Medulla oblongata (tissue), 1 donor: ENCODE measurements around the gene SIM1.

Source experiments
- DNase-seq: peaks from one replicate; pipeline ENCODE4 v3.0.0-alpha.2; 2015; ENCODE audit errors: extremely low spot score

SIM1 gene

DNA sequence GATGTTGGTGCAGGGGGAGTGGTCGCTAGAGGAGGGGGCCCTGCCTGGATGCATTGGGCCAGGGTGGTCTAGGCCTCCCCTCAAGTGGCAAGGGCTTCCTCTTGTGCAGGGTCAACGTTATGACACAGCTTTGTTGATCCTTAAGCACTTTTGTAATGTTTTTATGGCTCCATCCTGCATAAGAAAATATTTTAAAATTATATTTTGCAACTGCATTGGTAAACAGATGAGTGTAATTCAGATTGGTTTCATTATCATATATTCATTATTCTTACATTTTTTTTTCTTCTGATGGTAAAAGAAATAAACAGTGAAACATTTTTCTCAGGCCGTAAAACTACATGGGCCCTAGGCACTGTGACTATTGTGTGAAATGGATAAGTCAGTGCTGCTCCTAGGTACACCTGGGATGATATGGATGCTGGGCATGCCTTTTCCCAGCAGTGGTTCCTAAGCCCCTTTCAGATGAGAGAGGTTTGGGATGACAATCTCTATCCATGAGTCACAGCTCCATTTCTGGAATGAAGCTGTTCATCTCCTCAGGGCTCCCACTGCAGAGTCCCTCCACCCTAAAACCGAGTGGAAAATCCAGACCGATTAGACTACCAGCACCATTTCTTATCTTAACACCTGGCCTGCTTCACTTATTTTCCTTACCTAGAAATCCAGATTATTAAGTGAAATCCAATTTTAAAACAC is 5.8 kb upstream of the SIM1 start:
- no peak for DNase-seq

DNA sequence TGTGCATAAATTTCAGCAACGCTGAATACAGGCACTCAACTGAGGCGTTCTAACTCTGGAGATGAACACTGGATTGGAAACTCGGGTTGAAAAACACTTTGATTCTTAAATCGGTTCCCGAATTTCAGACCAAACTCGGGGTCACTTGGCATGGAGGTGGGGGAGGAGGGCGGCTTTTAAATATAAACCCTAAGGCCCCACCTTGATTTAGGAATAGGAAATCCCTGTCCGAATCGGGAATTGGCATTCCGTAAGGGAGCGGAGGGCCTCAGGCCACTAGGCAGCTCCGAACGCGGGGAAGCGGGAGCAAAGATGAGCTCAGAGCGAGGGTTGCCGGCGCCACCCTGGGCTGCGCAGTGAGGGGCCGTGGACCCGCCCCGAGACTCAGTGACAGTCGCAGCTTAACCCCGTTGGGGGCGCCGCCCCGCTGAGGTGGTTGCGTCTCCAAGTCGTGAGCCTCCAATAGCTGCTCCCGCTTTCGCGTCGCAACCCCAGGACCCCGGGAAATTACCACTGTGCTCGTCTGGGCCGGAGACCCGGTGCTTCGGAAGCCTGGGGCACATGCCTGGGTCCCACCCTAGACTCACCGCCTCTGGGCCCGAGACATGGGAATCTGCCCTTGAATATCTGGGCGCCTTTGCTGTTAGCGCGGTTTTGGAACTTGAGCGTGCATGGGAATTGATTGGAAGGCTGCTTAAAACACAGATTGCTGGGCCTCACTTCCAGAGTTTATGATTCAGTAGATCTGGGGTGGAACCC is 4.6 kb upstream of the SIM1 start:
- DNase-seq = no peak

DNA sequence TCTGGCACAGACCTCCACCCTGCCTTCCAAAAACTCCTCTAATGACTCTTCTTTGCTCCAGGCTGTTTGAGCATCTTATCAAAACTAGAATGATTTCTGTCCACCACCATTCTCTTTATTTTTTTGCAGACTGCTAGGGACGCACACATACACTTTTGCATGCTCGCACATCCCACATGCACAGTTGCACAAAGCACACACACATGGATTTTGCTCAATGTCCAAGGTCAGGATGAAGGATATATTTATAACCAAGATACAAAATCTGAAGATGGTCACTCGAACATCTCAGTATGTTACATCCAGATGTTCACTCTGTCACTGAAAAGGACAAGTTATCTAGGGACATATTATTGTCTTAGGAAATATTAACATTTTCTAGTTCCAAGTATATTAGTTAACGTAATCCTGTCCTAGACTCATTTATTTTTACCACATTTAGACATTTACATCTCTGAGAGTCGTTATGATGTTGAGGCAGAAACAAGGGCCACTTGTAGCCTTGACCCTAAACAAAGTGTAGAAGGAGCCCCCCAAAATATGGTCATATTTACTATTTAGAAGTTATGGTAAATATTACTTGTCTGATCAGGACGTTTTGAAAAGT is 3.4 kb upstream of the SIM1 start:
- DNase-seq = no peak

DNA sequence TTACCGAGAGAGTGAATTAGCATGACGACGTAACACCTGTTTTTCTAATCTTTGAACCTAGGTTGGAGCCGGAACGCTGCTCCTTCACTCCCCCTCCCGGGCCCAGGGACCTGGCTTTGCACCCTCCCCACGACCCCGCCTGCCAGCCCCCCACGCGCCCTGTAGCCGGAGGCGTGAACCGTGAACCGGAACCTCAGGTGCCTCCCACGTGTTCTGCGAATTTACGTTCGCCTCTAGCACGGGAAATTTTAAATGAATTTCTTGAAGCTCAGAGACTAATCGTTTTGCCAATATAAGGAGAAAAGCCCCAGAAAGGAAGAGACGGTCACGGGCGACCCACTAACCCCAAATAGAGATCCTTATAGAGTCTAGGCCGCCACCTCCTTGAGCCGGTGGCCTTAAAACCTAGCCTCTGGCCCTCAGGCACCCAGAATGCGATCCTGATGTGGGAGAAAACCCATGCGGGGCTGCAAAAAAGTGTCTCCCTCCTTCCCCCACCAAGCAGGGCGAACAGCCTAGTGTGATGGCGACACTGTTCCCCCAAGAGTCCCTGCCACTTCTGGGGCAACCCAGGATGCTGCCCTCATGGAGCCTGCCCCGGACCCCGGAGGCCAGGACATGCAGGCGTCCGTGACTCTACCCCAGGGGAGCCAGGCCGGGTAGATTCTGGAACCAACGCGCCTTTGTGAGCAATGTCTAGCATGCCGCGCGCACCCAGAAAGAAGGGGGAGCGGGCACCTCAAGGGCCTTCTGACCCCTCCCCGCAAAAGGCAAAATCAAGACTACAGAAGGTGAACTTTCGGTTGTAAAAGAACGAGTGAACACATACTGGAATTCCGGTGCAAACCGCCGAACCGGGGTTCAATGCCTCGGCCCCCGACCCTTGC is 2.7 kb upstream of the SIM1 start:
- no peak for DNase-seq

DNA sequence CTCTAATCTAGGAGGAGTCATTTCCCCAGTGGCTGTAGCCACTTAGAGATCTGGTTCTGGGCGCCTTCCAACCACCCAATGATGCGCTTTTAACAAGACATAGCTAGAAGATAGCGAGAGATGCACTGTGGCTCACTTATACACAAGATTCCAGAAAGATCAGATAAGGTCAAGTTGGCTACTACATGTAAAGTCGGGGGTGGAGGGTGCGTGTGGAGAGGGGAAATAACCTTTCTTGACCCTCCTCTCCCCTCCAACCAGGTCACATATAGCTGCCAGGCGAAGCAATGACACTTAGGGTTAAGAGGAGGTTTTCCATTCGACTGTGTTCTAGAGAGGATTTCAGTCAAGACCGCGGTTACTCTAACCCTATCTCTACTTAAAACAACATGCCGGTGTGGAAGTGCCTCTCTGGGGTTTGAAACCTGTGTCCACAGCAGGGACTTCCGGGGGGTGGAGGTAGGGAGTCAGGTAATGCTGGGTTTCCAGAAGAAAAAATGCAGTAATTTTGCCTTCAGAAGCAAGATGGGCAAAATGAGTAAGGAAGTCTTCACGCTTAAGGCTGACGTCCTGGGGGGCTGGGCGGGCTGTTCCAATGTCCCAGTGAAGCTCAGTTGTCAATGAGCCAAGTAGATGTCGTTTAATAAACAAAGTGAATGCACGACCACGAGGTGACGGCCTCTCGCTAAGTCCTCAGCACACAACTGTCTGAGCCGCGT is 1.8 kb upstream of the SIM1 start:
- DNase-seq = no peak

DNA sequence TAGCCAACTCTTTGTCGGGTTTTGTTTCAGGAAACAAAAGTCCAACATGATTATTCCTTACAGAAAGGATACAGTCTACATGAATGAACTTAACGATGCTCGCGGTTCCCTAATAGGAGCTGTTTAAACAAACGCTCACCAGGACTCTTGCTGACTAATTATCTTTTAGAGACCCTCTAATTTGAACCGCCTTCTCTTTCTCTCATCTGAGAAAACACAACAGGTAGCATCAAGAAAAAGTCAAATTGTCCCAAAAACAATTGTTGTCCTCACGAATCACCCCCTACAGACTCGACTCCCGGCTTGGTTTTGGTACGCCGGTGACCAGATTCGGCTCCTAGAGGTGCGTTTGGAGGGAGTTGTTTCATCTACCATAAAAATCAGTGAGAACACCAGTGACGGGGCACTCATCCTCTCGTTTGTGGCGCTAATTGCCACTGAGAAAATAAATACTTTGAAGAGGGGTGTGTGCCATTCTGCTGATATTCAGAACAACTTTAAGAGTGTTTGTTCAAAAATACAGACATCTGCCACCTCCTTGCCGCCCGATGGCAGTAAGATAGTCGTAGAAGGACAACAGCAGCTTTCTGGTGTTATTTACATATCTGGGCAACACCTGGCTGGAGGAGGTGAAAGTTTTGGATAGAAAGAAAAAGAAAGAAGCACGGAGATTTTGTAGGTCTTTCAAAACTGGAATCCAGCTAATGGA is 1.1 kb upstream of the SIM1 start:
- no peak for DNase-seq

DNA sequence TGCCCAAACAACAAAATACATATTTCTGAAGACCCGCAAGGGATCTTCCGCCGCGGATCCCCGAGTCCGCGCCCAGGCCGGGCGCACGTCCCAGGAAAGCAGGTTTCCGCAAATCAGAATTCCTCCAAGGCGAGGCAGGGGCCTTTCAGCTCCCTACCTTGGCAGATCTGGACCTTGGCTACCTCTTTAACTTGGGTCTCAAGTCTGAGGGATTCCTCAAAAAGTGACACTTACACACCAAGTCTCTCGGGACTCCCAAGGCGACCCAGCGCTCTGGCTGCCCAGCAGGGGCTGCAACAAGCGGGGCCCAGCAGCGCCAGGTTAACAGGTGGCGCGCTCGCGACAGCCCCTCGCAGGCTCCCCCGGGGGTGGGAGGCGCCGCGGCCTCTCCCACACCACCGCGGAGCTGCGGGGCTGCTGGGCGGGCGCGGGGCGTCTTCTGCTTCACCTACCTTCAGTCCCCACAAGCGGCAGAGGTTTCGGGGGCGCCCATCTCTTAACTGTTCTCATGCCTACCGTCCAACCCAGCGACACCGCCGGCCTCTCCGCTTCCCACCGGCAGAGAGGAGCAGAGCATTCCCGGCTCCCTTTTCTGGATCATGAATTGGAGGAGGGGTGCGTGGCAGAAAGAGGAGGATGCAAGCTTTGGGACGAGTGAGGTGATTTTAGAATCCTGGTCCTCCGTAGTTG is 414 bp downstream of the SIM1 start:
- no peak for DNase-seq

DNA sequence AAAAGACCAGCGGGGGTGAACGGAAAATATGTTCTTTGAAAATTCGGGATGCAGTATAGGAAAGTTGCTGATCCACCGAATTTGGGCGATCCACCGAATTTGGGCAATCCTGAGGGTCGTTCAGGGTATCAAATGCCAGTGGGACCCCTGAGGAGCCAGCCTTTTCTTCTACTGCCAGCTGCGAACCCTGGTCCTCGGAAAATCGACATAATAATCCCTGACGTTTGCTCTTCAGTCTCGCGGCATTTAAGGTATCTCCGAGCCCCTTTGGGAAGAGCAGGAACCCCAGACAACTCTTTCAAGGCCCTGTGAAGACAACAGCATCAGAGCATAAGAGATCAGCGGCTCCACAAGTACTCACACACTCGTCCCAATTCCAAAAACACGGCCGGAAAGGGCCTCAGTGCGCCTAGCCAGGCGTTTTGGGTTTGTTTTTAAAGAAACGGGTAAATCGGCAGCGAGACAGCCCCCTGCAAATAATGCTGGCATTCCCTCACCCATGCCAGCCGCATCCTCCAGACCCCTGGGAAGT is 1.0 kb downstream of the SIM1 start:
- no peak for DNase-seq

DNA sequence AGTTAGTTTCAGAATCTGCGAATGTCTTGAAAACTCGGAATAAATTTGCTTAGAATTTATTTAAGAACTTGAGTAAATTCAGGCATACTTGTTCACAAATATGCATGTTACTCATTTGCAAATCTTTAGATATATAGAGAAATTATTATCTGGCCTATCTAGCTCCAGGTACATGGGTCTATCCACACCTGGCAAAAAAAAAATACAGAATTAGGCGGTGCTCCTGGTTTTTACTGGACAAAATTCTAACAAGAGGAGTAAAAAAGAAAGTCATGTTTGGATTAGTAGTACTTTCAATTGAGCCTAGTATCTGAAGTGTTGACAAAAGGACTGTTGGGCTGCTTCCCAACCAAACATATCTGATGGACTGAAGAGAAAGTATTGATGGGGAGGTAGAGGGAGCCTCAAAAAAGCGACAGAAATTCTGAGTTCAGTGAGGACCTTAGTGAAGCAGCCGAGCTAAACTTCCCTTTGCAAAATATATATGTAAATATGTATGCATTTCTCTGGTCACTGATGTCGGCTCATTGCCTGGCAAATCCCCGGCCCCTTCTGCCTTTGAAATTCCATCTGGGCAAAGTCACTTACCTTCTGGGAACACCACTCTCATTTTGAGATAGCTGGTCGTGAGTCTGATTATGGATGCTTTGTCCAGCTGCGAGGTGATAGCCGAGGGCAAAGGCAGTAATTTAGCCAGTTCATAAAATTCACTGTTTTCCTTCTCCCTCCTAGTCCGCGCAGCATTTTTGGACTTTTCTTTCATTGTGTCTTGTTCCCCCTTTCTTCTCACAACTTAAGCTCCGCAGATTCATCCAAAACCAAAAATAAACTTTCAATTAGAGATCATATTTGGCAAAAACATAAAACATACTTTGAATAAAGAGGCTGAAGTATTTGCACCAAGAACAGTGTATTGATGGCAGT is 1.8 kb downstream of the SIM1 start:
- no peak for DNase-seq

DNA sequence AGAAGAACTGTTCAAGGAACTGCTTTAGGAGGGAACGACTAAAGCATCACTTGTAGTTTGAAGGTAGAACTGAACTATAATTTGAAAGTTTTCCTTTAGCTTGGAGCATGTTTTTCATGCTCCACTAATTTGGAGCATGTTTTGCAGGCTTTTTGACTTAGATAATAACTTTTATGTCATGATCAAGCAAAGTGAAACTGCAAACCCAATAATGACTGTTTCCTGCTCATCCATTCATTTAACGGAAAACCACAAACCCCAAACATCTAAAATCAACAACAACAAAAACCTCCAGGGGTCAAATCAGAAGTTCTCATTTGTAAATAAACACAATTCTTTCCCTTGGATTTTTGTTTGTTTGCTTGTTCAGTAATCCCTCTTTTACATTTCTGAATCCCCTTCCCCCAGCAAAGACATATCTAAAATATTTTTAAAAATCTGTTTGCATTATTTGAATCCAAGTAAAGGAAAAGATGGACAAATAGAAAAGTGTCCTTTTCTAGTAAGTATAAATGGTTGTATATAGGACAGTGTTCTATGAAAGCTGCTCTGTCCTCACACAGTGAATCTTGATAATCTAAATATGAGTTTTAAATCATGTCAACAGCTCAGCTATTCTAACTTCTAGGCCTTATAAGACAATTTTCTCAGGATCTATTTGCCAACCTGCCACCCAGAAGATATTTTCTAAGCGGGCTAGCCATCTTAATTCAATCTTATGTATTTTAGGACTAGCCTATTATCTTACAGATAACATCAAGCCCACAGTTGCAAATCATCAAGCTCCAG is 2.6 kb downstream of the SIM1 start:
- no peak for DNase-seq

DNA sequence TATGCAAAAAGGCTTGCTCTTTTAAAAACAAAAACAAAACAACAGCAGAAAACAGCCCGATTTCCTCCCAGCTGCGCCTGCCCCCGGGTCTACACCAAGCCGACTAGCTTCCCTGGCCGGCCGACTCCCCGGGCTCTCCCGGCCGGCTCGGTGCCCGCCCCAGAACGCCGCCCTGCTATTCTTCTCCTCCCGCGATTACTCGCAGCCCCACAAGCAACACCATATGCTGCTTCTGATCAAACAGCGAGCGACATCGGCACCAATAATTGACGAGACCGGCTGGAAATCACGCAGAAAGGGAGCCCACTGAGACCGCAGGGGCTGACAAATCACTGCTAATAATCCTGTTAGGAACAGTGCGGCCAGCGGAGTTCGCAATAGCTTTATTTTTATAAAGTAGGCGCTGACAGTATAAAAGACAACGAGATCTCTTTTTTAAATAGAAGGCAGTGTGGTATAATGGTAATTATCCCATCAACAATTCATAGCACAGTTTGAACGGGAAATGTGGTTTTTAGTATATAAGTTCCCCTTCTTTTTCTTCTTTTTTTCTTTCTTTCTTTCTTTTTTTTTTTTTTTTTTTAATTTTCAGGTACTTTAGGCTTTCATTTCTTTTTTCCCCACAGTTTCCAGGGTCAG is 3.3 kb downstream of the SIM1 start:
- no peak for DNase-seq

DNA sequence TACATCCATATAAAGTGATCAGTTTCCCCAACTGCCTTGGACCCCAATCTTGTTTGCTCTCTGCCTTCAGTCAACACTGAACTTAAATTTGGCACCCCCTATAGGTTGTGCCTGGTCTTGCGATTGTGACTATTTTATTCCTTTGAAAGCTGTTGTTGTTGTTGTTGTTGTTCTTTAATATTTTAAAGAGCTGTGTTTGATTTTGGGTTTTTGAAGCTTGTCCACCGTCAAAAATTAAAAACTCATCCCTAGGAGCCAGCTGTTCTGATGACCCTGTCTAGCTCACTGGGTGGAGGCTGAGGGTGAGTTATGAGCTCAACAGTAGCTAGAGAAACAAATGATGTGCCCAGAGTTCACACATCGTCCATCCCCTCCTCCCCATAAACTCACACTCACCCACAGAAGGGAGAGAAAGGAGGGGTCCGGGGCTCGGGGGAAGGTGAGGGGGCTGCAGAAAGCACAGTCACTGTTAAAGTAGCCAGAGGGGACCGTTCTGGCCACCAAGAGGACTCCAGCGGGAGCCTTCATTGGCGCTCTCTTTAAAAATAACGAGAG is 4.0 kb downstream of the SIM1 start:
- no peak for DNase-seq

DNA sequence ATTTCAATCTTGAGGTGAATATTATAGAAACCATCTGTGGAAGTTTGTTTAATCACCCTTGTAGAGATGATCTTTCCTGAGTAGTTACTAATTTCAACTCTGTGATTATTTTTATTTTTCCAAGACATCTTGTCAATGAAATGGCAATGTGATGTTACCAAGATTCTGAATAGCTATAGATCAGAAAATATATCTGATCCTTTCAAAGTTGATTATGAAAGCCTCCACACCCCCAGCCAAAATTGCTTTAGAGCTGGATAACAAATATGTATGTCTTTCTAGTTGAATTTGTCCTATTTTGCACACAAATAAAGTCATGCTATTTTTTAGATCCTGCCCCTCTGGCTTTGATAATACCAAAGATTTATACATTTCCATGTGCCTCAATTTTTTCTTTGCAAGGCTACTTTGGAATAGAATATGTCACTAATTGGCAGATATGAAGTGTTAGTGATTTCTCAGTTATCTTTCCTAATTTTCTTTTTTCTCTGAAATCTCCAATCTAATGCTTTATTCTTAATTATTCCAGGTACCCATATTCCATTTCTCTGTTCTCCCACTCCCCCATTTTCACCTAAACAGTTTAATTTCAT is 5.0 kb downstream of the SIM1 start:
- DNase-seq = no peak

DNA sequence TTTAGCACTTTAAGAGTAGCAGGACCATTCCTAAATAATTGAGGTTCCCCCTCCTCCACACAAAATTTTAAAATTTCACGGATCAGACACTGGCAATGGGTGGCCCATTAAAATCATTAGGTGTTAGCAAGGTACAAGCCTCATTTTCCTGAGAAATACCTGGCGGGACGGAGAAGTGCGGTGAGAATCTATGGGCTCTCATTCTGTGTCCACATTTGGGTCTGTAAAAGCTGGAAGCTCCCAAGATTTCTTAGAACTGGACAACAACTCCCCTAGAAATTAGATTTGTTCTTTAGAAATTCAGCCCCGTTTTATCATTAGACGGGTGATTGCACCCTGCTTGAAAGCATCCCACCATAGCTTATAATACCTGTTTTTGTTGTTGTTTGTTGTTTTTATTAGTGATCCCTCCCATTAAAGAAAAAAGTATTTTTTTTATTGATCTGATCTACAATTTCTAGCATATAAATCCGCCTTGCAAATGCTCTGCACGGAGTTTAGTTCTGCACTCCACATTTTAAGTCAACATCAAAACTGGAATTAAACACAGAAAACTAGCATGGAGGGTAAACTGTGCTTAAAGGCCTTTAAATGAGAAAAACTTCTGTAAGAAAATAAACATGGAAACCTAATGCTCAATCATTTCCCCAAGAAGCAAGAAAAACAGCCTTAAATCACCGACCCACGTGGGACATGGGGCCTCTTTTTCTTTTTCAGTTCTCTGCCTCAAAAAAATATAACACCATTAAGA is 5.7 kb downstream of the SIM1 start:
- no peak for DNase-seq

DNA sequence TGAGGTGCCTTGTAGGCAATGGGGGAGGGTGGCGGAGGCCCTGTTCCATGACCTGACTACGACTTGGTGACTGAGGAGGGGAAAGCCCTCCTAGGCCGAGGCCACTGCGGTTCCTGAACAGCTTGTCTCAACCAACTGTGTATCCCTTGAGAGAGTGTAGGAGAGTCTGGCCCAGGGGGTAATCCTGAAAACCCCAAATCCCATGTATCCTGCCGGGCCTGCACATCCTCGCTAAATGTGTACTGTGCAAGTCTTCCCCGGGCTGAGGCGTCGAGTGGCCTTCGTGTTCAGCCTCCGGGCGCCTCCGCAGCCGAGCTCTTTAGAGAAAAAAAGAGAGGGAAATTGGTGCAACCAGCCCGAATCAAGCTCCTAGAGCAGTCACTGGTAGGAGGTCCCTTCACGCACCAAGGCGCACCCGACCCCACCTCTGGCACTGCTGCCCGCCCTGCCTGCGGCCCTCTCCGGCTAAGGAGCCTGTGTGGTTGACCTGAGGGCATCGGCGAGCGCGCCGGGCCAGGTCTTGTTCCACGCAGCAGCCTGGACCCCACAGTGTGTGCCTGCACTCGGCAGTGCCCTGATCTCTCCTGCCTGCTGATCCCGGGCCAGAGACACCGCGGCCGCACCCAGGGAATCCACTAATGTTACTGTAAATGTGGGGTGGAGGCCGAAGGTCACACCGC is 7.3 kb downstream of the SIM1 start:
- DNase-seq = no peak

DNA sequence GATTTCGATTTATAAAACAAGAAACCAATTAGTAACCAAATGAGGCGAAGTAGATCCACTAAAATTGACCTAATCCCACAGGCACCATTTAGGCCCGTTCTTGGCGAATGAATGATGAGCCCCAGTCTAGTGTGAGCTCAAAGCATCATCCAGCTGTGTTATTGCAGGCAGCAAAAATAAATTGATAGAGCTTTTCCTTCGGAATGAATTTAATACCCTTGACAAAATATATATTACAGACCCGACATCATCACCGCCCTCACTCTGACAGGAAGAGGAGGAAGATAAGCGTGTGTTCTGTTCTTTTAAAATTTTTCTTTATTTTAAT is 7.8 kb downstream of the SIM1 start:
- DNase-seq = no peak
